Peyer's patch (tissue), 4 donors: ENCODE results near the gene MBD2. TPM values are rescaled to one million over a fixed set of nuclear protein-coding genes. Genes with fewer than 3 reads are reported as not detected.

ENCODE experiments used
- DNase-seq, 3 donors: peaks; one replicate each; pipeline ENCODE4 v3.0.0-alpha.2; 2017 to 2019
- H3K27ac ChIP-seq, 4 donors: fragments of 200-600 bp; sonication (generic); one replicate each; pipeline ENCODE4 v1.5.1; 2016 to 2019
- H3K27me3 ChIP-seq, 2 donors: fragments of 200-600 bp; sonication (generic); one replicate each; pipeline ENCODE4 v1.5.1; 2019
- H3K36me3 ChIP-seq, 3 donors: fragments of 200-600 bp; sonication (generic); one replicate each; pipeline ENCODE4 v1.5.1; 2016 to 2019
- H3K4me1 ChIP-seq, 4 donors: fragments of 200-600 bp; sonication (generic); one replicate each; pipeline ENCODE4 v1.5.1; 2016 to 2019
- H3K4me3 ChIP-seq, 4 donors: fragments of 200-600 bp; sonication (generic); 1 replicate in 3 of 4; 2 replicates in 1 of 4; pipeline ENCODE4 v1.5.1; 2016 to 2019; ENCODE audit warnings: mild to moderate bottlenecking in 1 of 4
- H3K9me3 ChIP-seq, 4 donors: fragments of 200-600 bp; sonication (generic); one replicate each; pipeline ENCODE4 v1.5.1; 2016 to 2019; ENCODE audit warnings: mild to moderate bottlenecking in 1 of 4
- POLR2A ChIP-seq, 2 donors: fragments of 450-650 bp; IDR thresholded peaks; one replicate each; pipeline ENCODE4 v1.5.1; 2017; ENCODE audit warnings: antibody characterized with exemption in 2 of 2, mild to moderate bottlenecking in 2 of 2, moderate library complexity in 2 of 2
- total RNA-seq, 4 donors: library from RNA; depleted of rRNA; stranded (reverse); fragments of >200 nt; gene quantifications; one replicate each; pipeline ENCODE4 v1.1.0, GENCODE V29; 2016
- TF ChIP-seq, protein P1 (sequence below), 6 experiments: fragments of 450-650 bp in 4 of 6; fragments of 200-600 bp in 2 of 6; sonication (generic) in 1 of 6; IDR thresholded peaks; one replicate each; pipeline ENCODE4 v1.5.1; 2017 to 2019; ENCODE audit warnings: antibody characterized with exemption in 6 of 6, mild to moderate bottlenecking in 3 of 6, moderate library complexity in 1 of 6

MBD2 gene
- total RNA-seq, 4 donors from 2014 or later = 27.5 to 44.6 (median 34.0) TPM

DNA sequence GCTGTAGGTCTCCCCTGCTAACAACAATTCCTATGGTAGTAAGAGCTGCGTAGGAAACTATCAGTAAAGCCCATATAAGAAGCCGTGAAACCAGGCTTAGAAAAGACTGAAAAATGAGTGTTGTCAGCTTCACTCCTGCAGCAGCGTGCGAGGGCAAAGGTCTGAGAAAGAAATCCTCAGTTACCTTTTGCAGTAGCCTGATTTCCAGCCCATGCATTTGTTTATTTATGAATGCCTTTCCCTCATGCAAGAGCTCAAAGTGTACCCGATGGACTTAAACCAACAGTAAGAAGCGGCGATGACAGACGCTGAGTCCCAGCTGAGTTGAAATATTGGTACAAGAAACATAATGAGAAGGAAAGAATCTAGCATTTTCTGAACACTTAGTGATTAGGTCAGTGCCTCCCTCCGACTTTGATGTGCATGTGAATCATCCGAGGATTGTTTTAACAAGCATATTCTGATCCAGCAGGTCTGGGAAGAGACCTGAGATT is 29.8 kb upstream of the MBD2 start:
- DNase-seq = no peak
- Histone ChIP-seq H3K27ac (no peak overlapping the region), H3K4me3 (no peak overlapping the region), H3K36me3 (no peaks in the 10 kb centered on the region), H3K9me3 (no peaks in the 10 kb centered on the region), H3K4me1 (peaks cover 0 to 14% (median 2%) of the 10 kb centered on the region in 4 donors), H3K27me3 (no peaks in the 10 kb centered on the region)
- TF ChIP-seq POLR2A (IDR thresholded peaks at IDR 0.05) = no peak
- TF ChIP-seq, protein P1, sequence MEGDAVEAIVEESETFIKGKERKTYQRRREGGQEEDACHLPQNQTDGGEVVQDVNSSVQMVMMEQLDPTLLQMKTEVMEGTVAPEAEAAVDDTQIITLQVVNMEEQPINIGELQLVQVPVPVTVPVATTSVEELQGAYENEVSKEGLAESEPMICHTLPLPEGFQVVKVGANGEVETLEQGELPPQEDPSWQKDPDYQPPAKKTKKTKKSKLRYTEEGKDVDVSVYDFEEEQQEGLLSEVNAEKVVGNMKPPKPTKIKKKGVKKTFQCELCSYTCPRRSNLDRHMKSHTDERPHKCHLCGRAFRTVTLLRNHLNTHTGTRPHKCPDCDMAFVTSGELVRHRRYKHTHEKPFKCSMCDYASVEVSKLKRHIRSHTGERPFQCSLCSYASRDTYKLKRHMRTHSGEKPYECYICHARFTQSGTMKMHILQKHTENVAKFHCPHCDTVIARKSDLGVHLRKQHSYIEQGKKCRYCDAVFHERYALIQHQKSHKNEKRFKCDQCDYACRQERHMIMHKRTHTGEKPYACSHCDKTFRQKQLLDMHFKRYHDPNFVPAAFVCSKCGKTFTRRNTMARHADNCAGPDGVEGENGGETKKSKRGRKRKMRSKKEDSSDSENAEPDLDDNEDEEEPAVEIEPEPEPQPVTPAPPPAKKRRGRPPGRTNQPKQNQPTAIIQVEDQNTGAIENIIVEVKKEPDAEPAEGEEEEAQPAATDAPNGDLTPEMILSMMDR (IDR thresholded peaks at IDR 0.05) = no peak

DNA sequence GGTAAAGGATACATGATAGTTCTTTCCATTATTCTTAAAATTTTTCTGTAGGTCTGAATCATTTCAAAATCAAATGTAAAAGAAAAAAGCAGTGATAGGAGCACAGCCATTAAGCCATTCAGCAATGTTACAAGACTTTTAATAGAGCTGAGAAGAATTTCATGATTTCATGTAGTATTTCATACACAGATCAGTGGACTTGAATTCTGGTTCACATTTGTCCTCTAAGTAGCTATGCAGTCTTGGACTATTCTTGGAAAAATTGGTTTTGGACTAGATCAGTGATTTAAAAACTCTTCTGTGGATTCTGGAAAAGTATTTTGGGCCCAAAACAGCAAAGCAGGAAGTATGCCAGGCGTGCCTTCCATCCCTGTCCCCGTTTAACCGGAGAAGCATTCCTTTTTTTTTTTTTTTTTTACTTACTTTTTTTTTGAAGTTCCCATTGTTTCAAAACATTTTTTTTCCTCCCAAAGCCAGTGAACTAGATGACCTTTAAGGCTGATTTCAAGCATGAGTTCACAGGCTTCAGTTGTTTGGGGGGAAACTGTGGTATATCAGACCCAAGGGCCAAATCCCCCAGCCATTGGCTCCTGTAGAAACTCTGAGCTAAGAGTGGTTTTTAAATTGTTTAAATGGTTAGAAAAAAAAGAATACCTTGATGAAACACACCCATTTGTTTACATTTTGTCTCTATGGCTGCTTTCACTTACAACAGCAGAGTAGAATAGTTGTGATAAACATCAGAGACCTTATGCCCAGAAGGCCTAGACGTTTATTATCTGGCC is 27.3 kb upstream of the MBD2 start:
- no peak overlapping the region for H3K4me3 ChIP-seq
- H3K27me3 ChIP-seq = no peaks in the 10 kb centered on the region
- TF ChIP-seq, protein P1 (IDR thresholded peaks at IDR 0.05) = no peak
- no peak for TF ChIP-seq POLR2A (IDR thresholded peaks at IDR 0.05)
- no peaks in the 10 kb centered on the region for H3K36me3 ChIP-seq
- H3K4me1 ChIP-seq = peaks cover 0 to 14% (median 2%) of the 10 kb centered on the region in 4 donors
- H3K27ac ChIP-seq = no peak overlapping the region
- no peaks in the 10 kb centered on the region for H3K9me3 ChIP-seq
- no peak for DNase-seq

DNA sequence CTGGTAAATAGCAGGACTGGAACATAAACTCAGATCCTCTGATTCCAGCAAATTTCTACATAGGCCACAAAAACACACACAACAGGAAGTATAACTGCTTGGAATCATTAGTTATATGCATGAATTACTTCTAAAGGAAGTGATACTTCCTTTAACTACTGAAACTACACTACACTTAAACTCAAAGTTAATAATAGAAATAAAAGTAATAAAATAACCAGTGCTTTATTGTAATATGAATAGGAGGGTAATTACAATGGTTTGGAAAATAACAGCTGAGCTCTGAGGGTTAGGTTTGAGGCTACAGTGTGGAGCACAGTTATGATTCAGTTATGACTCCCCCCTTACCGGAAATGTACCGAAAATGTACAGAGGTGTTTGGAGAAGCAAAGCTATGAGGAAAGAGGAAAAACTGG is 26.4 kb upstream of the MBD2 start:
- Histone ChIP-seq H3K9me3 (no peaks in the 10 kb centered on the region), H3K4me1 (peaks cover 0 to 14% (median 2%) of the 10 kb centered on the region in 4 donors), H3K27ac (peak overlapping the region in 1 of 4 donors; percentile 21), H3K4me3 (no peak overlapping the region), H3K36me3 (no peaks in the 10 kb centered on the region), H3K27me3 (no peaks in the 10 kb centered on the region)
- DNase-seq = no peak
- TF ChIP-seq, protein P1 (IDR thresholded peaks at IDR 0.05) = no peak
- no peak for TF ChIP-seq POLR2A (IDR thresholded peaks at IDR 0.05)

DNA sequence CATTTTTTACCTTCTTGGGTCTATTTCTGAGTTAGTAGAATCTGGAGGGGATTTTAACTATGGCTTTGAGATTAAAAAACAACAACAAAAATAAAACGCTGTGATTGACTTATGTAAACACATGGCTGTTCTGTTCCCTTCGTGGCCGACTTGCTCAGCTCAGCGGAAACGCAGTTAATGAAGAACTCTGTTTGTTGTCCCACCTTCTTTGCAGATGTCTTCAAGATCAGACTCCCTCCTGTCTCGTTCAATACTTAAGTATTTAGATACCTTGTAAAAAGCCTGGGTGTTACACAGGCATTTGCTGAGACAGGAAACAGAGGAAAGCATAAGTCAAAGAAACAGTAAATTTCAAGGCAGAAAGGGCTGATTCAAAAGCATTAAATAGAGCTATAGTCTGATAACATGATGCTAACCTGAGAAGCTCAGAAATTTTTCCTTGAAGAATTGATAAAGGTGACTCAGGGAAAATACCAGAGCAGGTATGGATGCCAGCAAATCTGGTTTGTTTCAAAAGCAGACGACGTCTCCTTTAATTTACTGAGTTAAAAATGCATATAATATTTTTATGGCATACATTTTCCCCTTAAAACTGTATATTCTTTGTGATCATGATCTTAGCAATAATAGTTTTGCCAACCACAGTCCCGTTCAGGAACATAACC is 23.2 kb upstream of the MBD2 start:
- no peak for TF ChIP-seq POLR2A (IDR thresholded peaks at IDR 0.05)
- Histone ChIP-seq H3K36me3 (no peaks in the 10 kb centered on the region), H3K27ac (peak overlapping the region in 1 of 4 donors; percentile 57)

DNA sequence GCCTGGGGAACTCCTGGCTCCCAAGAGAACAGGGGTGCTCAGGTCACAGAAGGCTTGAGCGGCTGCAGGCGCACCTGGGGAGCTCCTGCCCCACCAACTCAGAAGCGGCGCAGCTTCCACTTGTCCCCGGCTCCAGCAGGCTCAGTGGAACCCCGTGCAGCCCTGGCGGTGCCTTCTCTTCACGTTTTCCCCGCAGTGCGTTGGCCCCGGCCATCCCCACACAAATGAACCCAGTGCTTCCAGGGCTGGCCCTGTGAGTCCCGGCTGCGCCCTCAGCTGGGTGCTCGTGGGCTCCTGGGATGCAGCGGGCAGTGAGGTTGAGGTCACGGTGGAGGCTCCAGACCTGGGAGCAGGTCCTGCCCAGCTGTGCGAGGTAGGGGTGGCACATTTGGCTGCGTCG is 17.9 kb upstream of the MBD2 start:
- no peaks in the 10 kb centered on the region for H3K36me3 ChIP-seq
- no peak overlapping the region for H3K27ac ChIP-seq
- no peaks in the 10 kb centered on the region for H3K27me3 ChIP-seq
- no peaks in the 10 kb centered on the region for H3K9me3 ChIP-seq
- DNase-seq = no peak
- TF ChIP-seq POLR2A (IDR thresholded peaks at IDR 0.05) = no peak
- TF ChIP-seq, protein P1 (IDR thresholded peaks at IDR 0.05) = no peak
- H3K4me1 ChIP-seq = no peaks in the 10 kb centered on the region
- H3K4me3 ChIP-seq = no peak overlapping the region

More for the DNA sequence above, 23.2 kb upstream of the MBD2 start:
- Histone ChIP-seq H3K4me1 (peaks cover 0 to 4% (median 2%) of the 10 kb centered on the region in 4 donors), H3K4me3 (no peak overlapping the region), H3K27me3 (no peaks in the 10 kb centered on the region), H3K9me3 (no peaks in the 10 kb centered on the region)
- no peak for DNase-seq

DNA sequence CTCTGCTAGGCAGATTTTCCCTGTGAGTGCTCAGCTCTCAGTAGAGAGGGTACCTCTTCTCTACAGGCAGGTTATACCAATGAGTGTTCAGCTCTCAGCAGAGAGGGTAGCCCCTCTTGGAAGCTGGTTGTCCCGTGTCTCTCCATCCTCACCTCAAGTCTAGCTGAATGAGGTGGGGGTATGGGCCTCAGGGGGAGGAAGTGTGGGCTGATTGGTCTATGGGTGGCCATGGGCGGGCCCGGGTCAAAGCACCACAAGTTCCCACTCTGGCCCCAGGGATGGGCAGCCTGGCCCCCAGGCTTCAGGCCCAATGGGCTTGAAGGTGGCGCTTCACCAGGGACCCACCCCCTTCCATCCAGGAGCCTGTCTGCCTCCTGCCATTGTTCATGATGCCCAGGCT is 17.0 kb upstream of the MBD2 start:
- H3K4me1 ChIP-seq = no peaks in the 10 kb centered on the region
- TF ChIP-seq, protein P1 (IDR thresholded peaks at IDR 0.05) = no peak
- TF ChIP-seq POLR2A (IDR thresholded peaks at IDR 0.05) = no peak
- no peaks in the 10 kb centered on the region for H3K9me3 ChIP-seq
- no peak overlapping the region for H3K27ac ChIP-seq
- H3K4me3 ChIP-seq = no peak overlapping the region
- no peaks in the 10 kb centered on the region for H3K27me3 ChIP-seq
- no peak for DNase-seq
- H3K36me3 ChIP-seq = no peaks in the 10 kb centered on the region
